SU-DHL-6 (cell line): ENCODE measurements around the gene GH1.
"Not testable (repeated sequence)": the region's sequence is repeated elsewhere in the genome, so short reads cannot be mapped to it uniquely, and the experiment has no call there.

Experiments used
- H2AFZ ChIP-seq: fragments of 200-600 bp; sonication (generic); 2 replicates; pipeline ENCODE4 v1.6.1; 2014; ENCODE audit warnings: low read depth, mild to moderate bottlenecking, moderate library complexity, mixed read lengths, antibody characterized with exemption, low read length; ENCODE audit not compliant: severe bottlenecking
- H3F3A ChIP-seq: fragments of 200-600 bp; shearing (Covaris generic); 2 replicates; pipeline ENCODE4 v1.6.0; 2016; ENCODE audit warnings: antibody characterized with exemption, mild to moderate bottlenecking; ENCODE audit not compliant: insufficient read depth
- H3K27ac ChIP-seq: fragments of 200-600 bp; sonication (generic); 2 replicates; pipeline ENCODE4 v1.5.1; 2016; ENCODE audit warnings: low read depth, mild to moderate bottlenecking, low read length, moderate library complexity, mixed read lengths
- H3K27me3 ChIP-seq: fragments of 200-600 bp; sonication (generic), shearing (Covaris generic); 2 replicates; pipeline ENCODE4 v1.6.0; 2014; ENCODE audit warnings: mild to moderate bottlenecking, low read length
- H3K36me3 ChIP-seq: fragments of 200-600 bp; sonication (generic); 2 replicates; pipeline ENCODE4 v1.6.1; 2014; ENCODE audit warnings: mild to moderate bottlenecking, low read length, mixed read lengths
- H3K4me2 ChIP-seq: fragments of 300-600, 200-600 bp; shearing (Covaris generic), sonication (generic); 2 replicates; pipeline ENCODE4 v1.6.0; 2014; ENCODE audit warnings: low read length, low read depth, mild to moderate bottlenecking; ENCODE audit not compliant: poor library complexity, severe bottlenecking
- H3K4me3 ChIP-seq: fragments of 200-600 bp; sonication (generic); 2 replicates; pipeline ENCODE4 v1.5.1; 2014; ENCODE audit warnings: antibody characterized with exemption, low read length, mild to moderate bottlenecking, mixed read lengths; ENCODE audit not compliant: insufficient read depth, poor library complexity, severe bottlenecking
- H3K79me2 ChIP-seq: fragments of 200-600 bp; sonication (generic); 2 replicates; pipeline ENCODE4 v1.6.1; 2014; ENCODE audit warnings: mild to moderate bottlenecking, low read length, moderate library complexity; ENCODE audit not compliant: insufficient read depth
- H3K9ac ChIP-seq: fragments of 200-600 bp; sonication (generic); 2 replicates; pipeline ENCODE4 v1.7.0; 2014; ENCODE audit warnings: mild to moderate bottlenecking, low read length
- H3K9me2 ChIP-seq: fragments of 200-600 bp; sonication (generic); replicated peaks from 2 replicates; pipeline ENCODE4 v1.6.1; 2014; ENCODE audit warnings: low read length; ENCODE audit not compliant: insufficient read depth
- H3K9me3 ChIP-seq: fragments of 200-600 bp; sonication (generic); 2 replicates; pipeline ENCODE4 v1.6.1; 2014; ENCODE audit warnings: low read length, mixed read lengths; ENCODE audit not compliant: insufficient read depth
- H4K20me1 ChIP-seq: fragments of 200-600 bp; sonication (generic); 2 replicates; pipeline ENCODE4 v1.6.1; 2014; ENCODE audit warnings: low read depth, mild to moderate bottlenecking, antibody characterized with exemption, low read length, moderate library complexity, mixed read lengths
- EZH2phosphoT487 ChIP-seq: fragments of 200-600 bp; sonication (generic), shearing (Covaris generic); conservative IDR thresholded peaks from 2 replicates; pipeline ENCODE4 v1.6.1; 2018; ENCODE audit warnings: mild to moderate bottlenecking, antibody characterized with exemption, low read length, moderate library complexity, mixed read lengths
- TF ChIP-seq, protein P1 (sequence below): fragments of 200-600 bp; sonication (generic); IDR thresholded peaks from one replicate; pipeline ENCODE4 v1.5.1; 2017; ENCODE audit warnings: antibody characterized with exemption, mild to moderate bottlenecking, low read length, moderate library complexity; ENCODE audit not compliant: insufficient read depth, poor library complexity, severe bottlenecking

The GH1 gene

DNA sequence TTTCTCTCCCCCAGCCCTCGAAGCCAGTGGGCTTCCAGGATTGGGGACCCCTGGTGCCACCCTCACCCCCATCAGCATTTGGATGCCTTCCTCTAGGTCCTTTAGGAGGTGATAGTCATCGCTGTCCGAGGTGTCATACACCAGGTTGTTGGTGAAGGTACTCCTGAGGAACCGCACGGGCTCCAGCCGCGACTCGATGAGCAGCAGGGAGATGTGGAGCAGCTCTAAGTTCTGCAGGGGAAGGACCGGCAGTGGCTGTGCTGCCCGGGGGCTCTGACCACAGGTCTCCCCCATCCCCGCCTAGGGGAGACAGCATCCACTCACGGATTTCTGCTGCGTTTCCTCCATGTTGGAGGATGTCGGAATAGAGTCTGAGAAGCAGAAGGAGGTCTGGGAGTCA, 8.5 kb downstream of the GH1 start:
- Histone ChIP-seq H3F3A (no peaks in the 10 kb centered on the region), H3K36me3 (no peaks in the 10 kb centered on the region)

DNA sequence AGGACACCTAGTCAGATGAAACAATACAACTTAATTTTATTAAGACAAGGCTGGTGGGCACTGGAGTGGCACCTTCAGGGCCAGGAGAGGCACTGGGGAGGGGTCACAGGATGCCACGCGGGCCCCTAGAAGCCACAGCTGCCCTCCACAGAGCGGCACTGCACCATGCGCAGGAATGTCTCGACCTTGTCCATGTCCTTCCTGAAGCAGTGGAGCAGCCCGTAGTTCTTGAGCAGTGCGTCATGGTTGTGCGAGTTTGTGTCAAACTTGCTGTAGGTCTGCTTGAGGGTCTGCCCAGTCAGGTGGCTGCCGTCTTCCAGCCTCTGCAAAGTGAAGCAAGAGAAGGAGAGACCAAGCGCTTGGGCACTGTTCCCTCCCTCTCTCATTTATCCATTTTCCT, 9.1 kb downstream of the GH1 start:
- not testable (repeated sequence) for H3K27me3 ChIP-seq, H3K36me3 ChIP-seq, H3K9me2 ChIP-seq, H3F3A ChIP-seq, H3K27ac ChIP-seq, H3K9me3 ChIP-seq, H3K79me2 ChIP-seq, H3K4me3 ChIP-seq, H4K20me1 ChIP-seq, H3K4me2 ChIP-seq, H2AFZ ChIP-seq, H3K9ac ChIP-seq

More for the DNA sequence above, 8.5 kb downstream of the GH1 start:
- Histone ChIP-seq H3K4me3 (no peak overlapping the region), H3K27ac (no peak overlapping the region), H4K20me1 (no peaks in the 10 kb centered on the region), H3K9me2 (no peaks in the 10 kb centered on the region), H3K27me3 (no peaks in the 10 kb centered on the region), H3K4me2 (no peak overlapping the region), H2AFZ (no peak overlapping the region), H3K9me3 (no peaks in the 10 kb centered on the region), H3K9ac (no peak overlapping the region), H3K79me2 (no peaks in the 10 kb centered on the region)
- TF ChIP-seq, protein P1, sequence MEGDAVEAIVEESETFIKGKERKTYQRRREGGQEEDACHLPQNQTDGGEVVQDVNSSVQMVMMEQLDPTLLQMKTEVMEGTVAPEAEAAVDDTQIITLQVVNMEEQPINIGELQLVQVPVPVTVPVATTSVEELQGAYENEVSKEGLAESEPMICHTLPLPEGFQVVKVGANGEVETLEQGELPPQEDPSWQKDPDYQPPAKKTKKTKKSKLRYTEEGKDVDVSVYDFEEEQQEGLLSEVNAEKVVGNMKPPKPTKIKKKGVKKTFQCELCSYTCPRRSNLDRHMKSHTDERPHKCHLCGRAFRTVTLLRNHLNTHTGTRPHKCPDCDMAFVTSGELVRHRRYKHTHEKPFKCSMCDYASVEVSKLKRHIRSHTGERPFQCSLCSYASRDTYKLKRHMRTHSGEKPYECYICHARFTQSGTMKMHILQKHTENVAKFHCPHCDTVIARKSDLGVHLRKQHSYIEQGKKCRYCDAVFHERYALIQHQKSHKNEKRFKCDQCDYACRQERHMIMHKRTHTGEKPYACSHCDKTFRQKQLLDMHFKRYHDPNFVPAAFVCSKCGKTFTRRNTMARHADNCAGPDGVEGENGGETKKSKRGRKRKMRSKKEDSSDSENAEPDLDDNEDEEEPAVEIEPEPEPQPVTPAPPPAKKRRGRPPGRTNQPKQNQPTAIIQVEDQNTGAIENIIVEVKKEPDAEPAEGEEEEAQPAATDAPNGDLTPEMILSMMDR = no peak
- TF ChIP-seq EZH2phosphoT487 = no peak

DNA sequence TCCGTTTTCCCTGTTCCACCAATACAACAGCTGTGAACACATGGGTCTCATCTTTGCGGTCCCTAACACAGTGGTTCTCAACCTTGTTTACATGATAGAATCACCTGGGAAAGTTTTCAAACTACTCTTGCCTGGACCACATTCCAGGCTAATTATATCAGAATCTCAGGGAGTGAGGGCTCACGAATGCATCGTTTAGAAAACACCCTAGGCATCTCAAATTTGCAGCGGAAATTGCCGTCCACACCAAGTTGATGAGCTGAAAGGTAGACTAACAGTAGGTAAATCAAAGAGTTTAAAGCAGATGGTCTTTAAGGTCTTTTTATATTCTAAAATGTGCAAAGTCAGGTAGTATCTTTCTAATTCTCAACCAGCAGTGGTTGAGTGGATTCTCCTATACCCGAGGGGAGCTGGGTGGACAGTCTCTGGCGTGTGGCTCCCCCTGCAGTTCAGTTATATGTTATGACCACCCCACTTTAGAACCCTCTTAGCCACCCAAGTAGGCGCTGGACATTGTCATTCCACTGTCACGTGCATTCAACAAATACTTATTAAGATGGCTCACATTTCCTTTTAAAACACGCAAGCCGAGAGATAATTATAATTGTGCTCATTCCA, 11.4 kb downstream of the GH1 start:
- not testable (repeated sequence) for H3K9me2 ChIP-seq, H3K36me3 ChIP-seq, H3F3A ChIP-seq, H3K27ac ChIP-seq, H2AFZ ChIP-seq, H4K20me1 ChIP-seq, H3K4me3 ChIP-seq, H3K27me3 ChIP-seq, H3K4me2 ChIP-seq, H3K9me3 ChIP-seq, H3K9ac ChIP-seq, H3K79me2 ChIP-seq

DNA sequence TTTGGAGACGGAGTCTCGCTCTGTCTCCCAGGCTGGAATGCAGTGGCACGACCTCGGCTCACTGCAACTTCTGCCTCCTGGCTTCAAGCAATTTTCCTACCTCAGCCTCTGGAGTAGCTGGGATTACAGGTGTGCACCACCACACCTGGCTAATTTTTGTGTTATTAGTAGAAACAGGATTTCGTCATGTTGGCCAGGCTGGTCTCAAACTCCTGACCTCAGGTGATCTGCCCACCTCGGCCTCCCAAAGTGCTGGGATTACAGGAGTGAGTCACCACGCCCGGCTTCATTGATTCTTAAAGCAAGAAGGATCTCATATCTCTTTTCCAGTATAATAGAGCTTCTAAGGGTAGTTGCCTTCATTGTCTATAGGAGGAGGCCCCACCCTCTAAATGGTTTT, 13.8 kb downstream of the GH1 start:
- H3K9me3 ChIP-seq, H3K9ac ChIP-seq, H3K27ac ChIP-seq, H4K20me1 ChIP-seq, H3F3A ChIP-seq, H3K4me3 ChIP-seq, H2AFZ ChIP-seq, H3K79me2 ChIP-seq, H3K27me3 ChIP-seq, H3K9me2 ChIP-seq, H3K36me3 ChIP-seq, H3K4me2 ChIP-seq: not testable (repeated sequence)

DNA sequence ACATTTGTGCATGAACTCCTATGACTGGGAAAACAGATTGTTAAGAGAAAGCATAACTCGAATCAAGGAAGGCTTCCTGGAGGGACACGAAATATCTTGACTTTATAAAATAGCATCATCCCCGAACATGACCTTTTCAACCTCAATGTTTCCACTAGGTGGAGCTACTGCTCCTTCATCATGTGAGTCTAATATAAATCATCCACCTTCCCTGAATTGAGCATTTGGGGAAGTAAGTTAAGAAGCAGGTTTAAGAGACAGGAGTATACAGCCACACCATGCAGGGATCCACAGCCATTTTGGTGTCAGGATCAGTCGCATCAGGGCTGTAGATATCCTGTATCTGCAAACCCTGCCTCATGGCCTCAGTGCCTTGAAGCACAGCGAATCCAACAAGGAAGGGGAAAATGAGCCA, 14.8 kb downstream of the GH1 start:
- not testable (repeated sequence) for H3K9me2 ChIP-seq, H3K36me3 ChIP-seq, H3K9me3 ChIP-seq, H3F3A ChIP-seq, H3K27ac ChIP-seq, H3K4me2 ChIP-seq, H3K9ac ChIP-seq, H3K79me2 ChIP-seq, H2AFZ ChIP-seq, H3K27me3 ChIP-seq, H4K20me1 ChIP-seq, H3K4me3 ChIP-seq

DNA sequence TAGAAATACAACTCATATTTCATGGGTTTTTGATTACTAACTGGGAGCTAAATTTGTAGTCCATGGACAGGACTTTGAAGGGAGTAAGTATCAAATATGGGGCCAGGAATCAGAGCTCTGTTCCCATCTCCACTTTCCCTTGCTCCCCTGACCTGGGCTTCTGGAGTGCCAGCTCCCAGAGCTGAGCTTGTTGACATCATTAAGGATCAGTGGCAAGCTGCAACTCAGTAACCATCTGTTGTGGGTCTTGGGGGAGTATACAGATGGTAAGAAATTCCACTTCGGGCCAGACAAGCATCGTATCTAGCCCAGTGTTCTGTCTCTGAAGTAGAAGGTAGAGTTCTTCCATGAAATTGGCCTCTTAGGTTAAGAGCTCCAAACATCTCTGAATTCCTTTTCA, 16.7 kb downstream of the GH1 start:
- not testable (repeated sequence) for H3K27ac ChIP-seq, H3K9me2 ChIP-seq, H3K9me3 ChIP-seq, H3F3A ChIP-seq, H4K20me1 ChIP-seq, H3K36me3 ChIP-seq, H3K27me3 ChIP-seq, H3K4me3 ChIP-seq, H3K9ac ChIP-seq, H3K79me2 ChIP-seq, H3K4me2 ChIP-seq, H2AFZ ChIP-seq

DNA sequence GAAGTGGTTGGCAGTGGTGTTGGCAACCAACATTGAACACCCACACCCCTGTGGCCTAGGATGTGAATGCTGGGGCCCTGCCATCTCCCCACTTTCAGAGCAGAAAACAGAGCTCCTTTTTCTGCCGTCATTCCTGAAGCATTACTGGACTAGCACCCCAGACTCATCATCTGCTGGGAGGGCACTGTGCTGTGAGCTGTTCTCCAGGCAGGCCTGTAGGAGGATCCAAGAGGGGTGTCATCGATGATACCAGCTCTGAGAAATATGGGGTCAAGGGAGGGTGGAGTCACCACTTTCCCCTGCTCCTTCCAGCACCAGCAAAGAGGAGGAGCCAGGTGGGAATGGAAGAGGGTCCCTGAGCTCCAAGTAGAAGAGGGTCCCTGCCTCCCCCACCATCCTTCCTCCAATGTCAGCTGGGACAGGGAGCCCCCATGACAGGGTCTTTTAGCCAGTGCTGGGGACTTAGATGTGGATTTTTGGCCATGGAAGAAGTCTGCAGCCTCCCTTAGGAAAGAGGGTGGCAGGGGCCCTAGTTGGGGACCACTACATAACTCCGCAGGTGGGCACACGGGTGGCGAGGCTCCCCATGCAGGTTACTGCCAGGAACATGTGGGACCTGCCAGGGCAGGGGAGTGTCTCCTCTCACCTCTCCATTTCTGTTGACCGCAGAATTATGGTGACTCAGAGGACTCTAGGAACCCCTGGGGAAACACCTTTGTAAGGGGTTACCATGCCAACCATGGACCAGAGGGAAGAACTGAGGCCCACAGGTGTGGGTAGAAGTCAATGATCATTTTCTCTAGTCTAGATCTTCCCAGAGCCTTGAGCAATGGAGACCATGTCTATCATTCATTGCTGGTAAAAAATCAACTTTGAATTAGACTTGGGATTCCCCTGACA, 19.5 kb downstream of the GH1 start:
- H3K79me2 ChIP-seq, H3K9me3 ChIP-seq, H4K20me1 ChIP-seq, H3F3A ChIP-seq, H2AFZ ChIP-seq, H3K27ac ChIP-seq, H3K9ac ChIP-seq, H3K27me3 ChIP-seq, H3K9me2 ChIP-seq, H3K4me2 ChIP-seq, H3K36me3 ChIP-seq, H3K4me3 ChIP-seq: not testable (repeated sequence)
